Activated CD8-positive, alpha-beta memory T cell treated with anti-CD3 and anti-CD28 coated beads, Interleukin-2, amount 50 U/mL, for 24 hours (primary cell): Measurements from ENCODE around the gene IFT25.

Experiments
- DNase-seq: peaks from one replicate; pipeline ENCODE4 v3.0.0-alpha.2; 2020; ENCODE audit errors: extremely low read depth

IFT25 gene

GRCh38 chr1:53929246-53929960 lies 16.1 kb downstream of the IFT25 start:
- DNase-seq: no peak

GRCh38 chr1:53927376-53927881 lies 18.1 kb downstream of the IFT25 start:
- no peak for DNase-seq

DNA sequence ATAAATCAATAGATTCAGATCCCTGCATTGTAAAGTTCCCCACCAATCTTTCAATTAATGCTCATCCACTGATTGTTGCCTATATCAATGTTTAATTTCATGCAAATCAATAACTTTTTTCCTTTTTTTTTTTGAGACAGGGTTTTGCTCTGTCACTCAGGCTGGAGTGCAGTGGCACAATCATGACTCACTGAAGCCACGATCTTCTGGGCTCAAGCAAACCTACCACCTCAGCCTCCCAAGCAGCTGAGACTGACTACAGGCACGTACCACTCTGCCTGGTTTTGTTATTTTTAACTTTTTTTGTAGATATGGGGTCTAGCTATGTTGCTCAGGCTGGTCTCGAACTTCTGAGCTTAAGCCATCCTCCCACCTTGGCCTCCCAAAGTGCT lies 25.8 kb downstream of the IFT25 start:
- no peak for DNase-seq

DNA sequence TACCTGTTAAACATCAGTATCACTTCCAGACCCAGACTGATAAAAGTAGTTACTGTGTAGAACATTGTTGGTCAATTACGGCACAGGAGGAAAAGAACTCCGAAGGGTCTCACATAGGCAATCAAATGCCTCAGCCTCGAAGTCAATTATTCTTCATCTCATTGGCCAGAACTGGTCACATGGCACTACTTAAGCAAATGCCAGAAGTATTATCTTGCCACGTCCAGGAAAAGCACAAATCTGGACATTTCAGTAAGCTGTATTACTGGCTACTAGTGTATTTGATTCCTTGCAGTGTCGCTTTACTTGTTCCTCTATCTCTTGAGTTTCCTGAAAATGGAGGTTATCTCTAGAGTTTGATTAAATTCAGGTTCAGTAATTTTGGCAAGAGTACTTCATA lies 27.2 kb downstream of the IFT25 start:
- no peak for DNase-seq

DNA sequence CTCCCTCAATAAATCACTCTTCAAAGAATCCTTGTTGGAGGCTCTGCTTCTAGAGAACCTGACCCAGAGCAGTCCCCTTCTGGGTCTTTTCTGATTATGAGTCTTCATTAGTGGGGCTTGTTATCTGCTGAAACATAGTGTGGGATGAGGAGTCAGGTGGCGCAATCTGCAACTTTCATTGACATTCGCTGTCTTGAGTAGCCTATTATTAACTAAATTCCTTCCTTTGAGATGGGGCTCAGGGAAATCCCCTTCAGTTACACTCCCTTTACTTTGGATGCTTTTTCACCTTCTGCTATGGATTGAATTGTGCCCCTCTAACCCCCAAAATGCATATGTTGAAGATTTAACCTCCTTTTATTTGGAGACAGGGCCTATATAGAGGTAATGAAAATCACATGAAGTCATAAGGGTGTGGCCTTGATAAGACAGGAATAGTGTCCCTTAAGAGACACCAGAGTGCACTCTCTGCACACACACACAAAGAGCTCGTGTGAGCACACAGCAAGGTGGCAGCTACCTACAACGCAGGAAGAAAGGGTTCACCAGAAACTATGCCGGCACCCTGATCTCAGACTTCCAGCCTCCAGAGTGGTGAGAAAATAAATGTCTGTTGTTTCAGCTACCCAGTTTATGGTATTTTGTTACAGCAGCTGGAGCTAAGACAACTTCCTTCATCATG lies 32.0 kb downstream of the IFT25 start:
- DNase-seq: no peak

- DNase-seq: no peak
These were observed 34.1 kb downstream of the IFT25 start for GRCh38 chr1:53911442-53911841.

DNA sequence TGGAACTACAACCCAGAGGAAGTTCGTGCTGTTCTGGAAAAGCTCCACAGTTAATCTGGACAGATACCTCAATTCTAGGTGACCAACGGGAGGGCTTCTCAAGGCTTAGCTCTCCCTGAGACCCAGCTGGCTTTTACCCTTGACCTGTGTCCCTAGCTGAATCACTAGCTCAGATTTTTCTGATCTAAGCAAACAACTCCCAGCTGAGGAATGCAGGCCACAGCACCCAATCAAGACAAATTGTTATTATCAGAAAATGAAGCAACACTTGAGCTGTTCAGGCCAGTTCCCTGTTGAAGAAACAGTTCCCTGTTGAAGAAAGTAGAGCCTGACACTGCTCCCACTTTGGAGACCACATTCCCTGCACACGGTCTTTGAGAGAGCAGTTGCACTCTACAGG lies 35.6 kb downstream of the IFT25 start:
- DNase-seq: no peak

GRCh38 chr1:53906121-53906520 lies 39.4 kb downstream of the IFT25 start:
- DNase-seq: no peak

DNA sequence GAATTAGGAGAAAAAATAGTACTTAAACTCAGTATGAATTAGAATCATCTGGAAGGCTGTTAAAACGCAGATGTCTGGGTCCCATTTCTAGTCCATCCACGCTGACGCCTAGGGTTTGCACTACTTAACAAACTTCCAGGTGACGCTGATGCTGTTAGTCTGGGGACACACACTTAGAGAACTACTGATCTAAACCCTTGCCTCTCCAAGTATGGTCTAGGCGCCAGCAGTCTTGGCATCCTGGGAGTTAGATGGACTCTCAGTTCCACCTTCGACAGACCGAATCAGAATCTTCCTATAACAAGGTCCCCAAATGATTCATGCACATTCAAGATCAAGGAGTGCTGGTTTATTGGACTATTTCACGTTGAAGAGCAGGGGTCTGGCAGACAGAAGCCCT lies 40.0 kb downstream of the IFT25 start:
- DNase-seq: no peak

- no peak for DNase-seq
These were observed 43.0 kb downstream of the IFT25 start for GRCh38 chr1:53902235-53903138.

DNA sequence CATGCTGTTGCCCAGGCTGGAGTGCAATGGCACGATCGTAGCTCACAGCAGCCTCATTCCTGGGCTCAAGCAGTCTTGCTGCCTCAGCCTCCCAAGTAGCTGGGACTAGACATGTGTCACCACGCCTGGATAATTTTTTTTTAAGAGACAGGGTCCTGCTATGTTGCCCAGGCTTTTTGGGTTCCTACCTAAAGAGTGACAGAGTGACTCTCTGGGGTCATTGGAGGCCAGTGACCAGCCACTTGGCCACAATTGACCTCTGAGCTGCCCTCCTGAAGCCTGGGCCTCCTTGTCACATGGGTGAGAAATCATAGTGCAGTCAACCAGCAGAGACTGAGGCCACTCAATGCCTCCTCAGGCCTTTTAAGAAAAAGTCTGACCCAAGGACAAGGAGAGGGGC lies 45.8 kb downstream of the IFT25 start:
- no peak for DNase-seq

- no peak for DNase-seq
These were observed 46.3 kb downstream of the IFT25 start for GRCh38 chr1:53899206-53899628.

GRCh38 chr1:53896635-53897229 lies 48.8 kb downstream of the IFT25 start:
- no peak for DNase-seq

DNA sequence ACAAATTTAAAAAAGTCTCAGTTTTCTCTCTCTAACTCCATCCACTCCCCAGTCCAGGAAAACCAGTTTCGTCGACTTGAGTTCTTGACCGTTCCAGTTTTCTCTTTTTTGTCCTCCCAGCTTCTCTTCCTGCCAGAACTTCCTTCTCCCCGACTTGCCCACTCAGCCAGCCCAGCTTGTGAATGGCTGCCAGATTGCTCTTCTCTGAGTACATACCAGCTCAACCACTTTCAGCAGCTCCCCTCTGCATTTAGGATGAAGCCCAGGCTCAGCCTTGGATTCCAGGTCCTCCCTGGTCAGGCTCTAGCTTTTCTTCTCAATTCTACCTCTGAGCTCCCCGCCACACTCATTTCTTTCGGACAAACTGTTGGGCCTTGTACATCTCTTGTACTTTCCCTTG lies 50.1 kb downstream of the IFT25 start:
- no peak for DNase-seq

DNA sequence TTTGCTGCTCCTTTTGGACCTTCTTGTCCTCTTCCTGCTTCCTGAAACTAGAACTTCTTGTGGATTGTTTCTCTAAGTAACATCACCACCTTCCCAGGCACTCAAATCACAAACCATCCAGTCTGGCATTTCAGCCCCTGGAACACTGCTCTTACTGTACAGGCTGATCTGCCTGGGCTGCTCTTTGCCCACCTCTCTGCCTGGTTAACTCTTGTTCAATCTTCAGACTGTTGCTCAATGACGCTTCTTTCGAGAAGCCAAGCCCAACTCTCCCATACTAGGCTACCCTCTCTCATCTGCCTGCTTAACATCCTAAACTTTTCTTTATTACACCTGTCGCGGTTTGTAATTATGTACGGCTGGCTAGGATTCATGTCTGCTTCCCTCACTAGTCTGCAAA lies 50.9 kb downstream of the IFT25 start:
- no peak for DNase-seq

GRCh38 chr1:53893999-53894636 lies 51.4 kb downstream of the IFT25 start, which contains the start of gene DIO1:
Gene DIO1, plus strand, starts transcription at chr1:53894187. Its CDS starts 24 bp downstream, at chr1:53894211.
- no peak for DNase-seq

- DNase-seq: no peak
These were observed 52.6 kb downstream of the IFT25 start for GRCh38 chr1:53892911-53893310.

GRCh38 chr1:53891678-53892077 lies 53.8 kb downstream of the IFT25 start:
- no peak for DNase-seq

DNA sequence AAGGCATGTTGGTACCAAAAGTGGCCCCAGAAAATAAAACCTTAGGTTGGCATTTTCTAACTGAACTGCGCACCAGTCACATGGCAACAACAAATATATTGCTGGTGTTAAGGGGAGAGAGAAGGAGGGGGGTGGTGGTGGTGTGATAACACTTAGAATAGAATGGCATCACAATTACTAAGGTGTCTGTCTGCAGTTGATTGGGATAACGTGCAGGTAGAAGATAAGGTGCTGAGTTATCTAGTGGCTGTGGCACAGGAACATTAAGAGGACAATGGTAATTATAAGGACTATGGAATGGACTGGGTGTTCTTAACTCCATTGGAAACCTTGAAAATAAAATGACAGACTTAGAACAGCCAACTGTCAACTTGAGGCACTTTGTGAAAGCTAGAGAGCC lies 54.5 kb downstream of the IFT25 start:
- no peak for DNase-seq

DNA sequence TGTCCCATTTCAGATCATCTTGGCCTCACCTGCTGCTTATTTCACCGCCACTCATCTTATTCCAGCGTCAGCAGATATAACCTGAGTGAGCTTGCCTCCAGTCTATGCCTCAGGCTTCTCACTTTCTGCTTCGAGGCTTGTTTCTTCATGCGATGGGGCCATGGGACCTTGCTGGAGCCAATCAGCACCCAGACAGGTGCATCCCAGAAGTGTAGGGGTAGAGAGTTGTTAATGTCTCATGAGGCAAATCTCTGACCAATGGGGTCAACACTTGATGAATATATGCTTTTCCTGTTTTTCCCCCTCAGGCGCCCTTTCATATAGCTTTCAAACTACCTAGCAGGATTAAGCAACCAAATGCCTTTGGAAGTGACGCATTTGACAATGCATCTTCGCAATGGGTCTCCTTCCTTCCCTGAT lies 55.0 kb downstream of the IFT25 start:
- no peak for DNase-seq
